ENCODE results near the gene SFMBT2.
A peak's percentile ranks its signal among the peaks of the same experiment; 100 is the strongest.

SFMBT2 gene

GRCh38 chr10:7424919-7425318 is 14.1 kb upstream of the SFMBT2 start:
- DNase-seq: no peak

GRCh38 chr10:7424315-7424714 is 13.5 kb upstream of the SFMBT2 start:
- peak; percentile 23 for DNase-seq

DNA sequence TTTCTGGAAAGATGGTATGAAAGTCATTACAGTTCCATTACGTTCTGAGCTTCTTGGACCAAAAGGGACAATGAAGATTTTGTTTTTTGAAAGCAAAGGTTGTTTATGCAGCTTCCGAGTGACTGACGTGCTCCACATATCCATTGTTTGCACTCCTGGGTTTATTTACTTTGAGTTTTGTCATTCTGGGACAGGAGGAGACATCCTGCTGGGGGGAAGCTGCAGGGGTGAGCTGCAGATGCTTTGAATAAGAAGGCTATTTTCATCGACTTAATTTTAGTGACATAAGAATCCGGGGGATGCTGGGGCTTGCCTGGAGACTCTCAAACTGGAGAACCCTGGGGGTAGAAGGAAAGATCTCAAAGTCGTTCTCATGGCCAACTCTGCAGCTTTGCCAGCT is 12.7 kb upstream of the SFMBT2 start:
- no peak for DNase-seq

GRCh38 chr10:7421526-7421925 is 10.7 kb upstream of the SFMBT2 start:
- DNase-seq: no peak

- no peak for DNase-seq
Measured at GRCh38 chr10:7419998-7420397, 9.2 kb upstream of the SFMBT2 start.

DNA sequence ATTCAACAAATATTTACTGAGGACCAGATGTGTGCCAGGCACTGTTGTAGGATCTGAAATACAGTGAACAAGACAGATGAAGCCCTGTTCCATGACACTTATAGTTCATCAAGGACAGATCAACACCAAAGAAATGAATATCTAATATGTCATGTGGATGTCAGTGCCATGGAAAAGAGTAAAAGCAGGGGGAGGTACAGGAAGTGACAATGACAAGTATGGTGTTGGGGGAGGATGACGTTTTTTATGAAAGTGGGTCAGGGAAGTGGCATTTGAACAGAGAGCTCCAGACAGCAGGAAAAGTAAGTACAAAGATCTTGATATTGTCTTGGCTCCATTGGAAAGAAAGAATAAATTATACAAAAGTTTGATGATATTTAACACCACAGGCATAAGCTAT is 7.0 kb upstream of the SFMBT2 start:
- no peak for DNase-seq

- peak; percentile 38 for DNase-seq
Measured at GRCh38 chr10:7417103-7417623, 6.3 kb upstream of the SFMBT2 start.

DNA sequence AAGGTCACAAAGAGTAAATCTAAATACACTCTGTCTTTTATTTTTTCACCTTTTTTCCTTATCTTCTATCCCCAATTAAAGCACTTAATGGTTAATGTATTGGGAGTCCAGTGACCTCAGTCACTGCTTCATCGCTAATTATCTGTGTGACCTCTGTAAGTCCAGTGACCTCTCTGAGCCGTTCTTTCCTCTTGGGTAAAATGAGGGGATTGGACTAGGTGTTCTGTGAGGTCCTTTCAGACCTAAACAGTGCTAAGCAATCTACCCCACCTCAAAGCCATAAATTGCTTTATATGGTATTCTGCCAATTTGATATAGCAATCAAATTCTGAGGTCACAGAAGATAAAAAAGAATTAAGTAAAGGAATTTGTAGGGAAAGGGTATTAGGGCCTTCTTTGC is 3.9 kb upstream of the SFMBT2 start:
- DNase-seq: no peak

- DNase-seq: no peak
Measured at GRCh38 chr10:7412928-7413282, 2.1 kb upstream of the SFMBT2 start.

GRCh38 chr10:7412237-7412927 is 1.5 kb upstream of the SFMBT2 start:
- DNase-seq: no peak

- DNase-seq: peak; percentile 21
Measured at GRCh38 chr10:7411671-7412128, 866 bp upstream of the SFMBT2 start.

DNA sequence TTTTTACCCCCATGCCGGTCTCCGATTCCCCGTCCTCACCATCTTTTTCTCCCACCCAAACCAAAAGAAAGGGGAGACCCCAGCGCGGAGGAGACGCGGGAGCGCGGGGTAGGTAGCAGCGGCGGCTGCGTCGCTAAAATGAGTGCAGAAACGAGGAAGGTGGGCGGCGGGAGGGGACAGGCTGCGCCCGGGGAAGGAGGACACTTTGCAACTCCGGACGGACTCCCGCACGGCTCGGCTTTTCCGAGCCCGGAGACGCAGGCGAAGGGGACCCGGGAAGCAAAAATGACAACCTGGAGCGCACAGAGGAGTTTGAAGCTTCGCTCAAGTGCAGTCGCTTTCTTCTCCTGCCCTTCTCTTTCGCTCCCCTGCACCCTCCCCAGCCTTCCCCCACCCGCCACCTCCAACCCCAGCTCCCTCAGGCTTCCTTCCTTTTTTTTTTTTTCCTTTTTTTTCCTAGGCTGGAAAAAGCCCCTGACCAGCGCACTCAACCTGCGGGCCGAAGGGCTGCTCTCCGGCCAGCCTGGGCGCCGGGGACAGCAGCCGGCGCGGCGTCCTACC is 453 bp downstream of the SFMBT2 start:
- DNase-seq: peak; percentile 32

DNA sequence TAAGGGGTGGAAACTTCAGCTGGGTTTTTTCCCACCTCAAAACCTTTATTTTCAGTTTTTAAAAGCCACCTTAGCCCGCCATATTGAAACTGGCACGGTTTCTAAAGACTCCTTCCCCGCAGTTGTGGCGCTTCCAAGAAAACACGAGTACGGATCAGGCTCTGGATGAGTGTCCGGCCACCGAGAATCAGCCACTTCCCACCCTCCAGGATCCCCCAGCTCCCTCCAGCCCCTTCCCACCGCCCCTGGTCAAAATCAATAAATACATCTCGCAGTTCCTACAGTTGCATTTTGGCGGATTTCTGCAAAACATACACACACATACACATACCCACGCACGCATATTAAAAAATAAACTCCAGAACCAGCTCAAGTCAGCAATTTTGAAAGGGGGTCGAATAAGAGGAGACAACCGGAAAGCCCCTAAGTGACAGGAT is 1.1 kb downstream of the SFMBT2 start:
- peak; percentile 50 for DNase-seq

DNA sequence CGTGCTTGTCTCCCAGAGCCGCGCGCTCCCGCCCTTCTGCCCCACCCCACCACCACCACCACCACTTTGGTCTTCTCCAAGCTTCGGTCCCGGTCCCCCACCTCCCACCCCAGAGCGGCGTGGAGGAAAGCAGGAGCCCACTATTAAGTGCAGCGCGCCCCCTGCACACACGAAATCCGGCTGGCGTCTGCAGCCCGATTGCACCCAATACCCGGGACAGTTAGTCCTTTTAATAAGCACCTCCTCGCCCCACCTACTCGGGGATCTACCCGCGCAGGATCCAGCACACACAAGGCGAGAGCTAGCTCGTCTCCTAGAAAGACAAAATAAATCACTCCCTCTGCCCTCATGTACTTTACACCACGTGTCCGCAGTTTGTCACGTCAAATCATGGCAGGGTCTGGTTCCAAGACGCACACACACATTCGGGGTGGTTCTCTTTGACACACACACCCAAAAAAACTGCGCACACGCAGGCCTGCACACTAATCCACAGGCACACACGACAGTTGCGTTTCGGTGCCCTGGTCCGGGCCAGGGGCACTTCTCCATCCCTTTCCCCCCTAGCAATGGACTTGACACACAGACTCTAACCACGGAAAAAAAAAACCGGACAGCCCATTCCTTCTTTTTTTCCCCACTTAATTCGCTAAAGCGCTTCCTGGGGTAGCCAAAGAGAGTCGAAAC is 1.6 kb downstream of the SFMBT2 start:
- peak; percentile 72 for DNase-seq

- DNase-seq: peak; percentile 47
Measured at GRCh38 chr10:7408291-7409044, 2.4 kb downstream of the SFMBT2 start.

DNA sequence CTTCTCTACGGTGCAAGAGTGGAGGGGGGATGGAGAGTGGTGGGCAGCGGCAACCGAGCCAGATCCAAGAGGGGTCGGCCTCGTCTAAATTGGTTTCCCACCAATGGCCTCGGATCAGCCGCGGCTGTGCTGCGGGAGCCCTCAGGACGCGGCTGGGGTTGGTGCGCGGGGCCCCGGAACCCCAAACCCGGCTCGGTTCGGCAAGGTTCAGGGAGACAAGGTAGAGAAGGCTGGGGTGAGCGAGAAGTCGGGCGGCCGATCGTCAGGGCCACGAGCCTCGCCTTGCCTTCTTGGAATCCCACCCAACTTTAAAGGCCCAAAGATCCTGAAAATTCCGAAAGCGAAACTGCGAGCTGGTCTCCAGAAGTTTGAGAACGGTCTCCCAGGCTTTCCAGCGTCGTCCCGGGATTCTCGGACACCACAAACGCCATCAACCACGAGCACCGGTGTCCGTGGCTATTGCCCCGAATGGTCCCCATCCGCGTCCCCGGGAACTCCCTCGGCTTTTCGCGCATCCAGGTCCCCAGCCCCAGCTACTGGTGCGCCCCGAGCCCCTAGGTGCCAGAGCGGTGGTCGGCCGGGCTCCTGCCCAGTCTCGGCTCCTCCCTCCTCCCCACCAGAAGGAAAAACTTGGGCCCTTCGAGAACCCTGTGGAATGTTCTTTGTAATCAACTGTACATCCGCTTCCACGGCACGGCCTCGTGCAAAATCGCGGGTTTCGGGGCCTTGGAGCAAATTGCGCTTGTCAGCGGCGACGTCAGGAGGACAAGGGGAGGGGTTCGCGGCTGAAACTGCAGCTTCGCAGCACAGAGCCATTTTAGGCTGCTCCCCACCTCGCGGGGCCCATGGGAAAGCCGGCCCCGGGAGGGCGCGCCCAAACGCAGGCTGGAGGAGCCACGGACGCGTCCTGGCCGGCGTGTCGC is 3.2 kb downstream of the SFMBT2 start:
- DNase-seq: peak; percentile 54

GRCh38 chr10:7406712-7407333 is 4.0 kb downstream of the SFMBT2 start:
- no peak for DNase-seq

DNA sequence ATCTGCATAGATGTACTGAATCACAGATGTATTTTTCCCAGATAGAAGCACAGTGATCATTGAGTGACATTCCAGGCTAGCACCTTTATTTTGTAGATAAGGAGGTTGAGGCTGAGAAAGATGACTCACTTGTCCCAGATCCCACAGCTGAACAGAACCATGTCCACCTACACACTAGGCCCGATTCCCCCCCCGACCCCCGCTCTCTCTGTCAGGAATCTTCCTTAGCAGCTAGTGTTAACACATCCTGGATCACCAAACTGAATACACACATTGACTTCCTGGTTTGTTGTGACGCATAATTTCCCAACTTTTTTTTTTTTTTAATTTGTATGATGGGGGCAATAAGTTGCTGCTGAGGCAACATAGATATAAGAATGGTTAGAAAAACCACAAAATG is 5.2 kb downstream of the SFMBT2 start:
- DNase-seq: no peak

DNA sequence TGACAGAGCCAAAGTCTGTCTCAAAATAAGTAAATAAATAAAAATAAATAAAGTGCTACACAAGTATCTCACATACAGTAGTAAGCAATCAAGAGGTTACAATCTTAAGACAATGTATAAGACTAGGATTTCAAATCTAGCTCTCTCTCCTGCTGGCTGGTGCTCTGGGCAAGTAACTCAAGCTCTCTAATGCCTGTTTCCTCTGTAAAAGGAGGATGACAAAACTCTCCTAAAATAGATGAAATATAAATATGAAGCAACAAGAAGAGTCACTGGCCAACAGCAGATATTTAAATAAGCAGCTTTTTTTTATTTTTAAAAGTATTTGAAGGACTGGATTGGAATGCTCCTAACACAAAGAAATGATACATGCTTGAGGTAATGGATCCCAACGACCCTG is 7.2 kb downstream of the SFMBT2 start:
- no peak for DNase-seq

DNA sequence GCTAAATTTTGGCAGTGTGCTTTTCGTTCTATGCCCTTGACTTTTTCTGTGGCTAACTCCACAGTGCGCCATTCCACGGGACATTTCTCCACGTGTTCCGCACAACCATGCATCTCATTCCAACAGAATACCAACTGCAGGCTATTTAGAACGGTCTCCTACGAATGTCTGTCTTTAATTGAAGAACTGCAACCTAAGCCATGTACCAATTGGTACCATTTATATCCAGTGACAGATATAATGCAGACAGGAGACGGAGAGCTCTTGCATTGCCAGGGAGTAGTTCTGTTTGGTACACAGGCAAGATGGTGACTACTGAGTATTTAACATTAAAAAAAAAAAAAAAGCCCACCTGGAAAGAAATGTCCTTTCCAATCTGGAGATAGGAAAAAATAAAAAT is 9.1 kb downstream of the SFMBT2 start:
- no peak for DNase-seq

GRCh38 chr10:7401156-7401555 is 9.7 kb downstream of the SFMBT2 start:
- no peak for DNase-seq
